Sigmoid colon (tissue), 7 donors: ENCODE measurements around the gene GPRIN1. TPM values are rescaled to one million over a fixed set of nuclear protein-coding genes. Genes with fewer than 3 reads are reported as not detected.
"Not testable (repeated sequence)": the region's sequence is repeated elsewhere in the genome, so short reads cannot be mapped to it uniquely, and the experiment has no call there.

ENCODE experiments used
- DNase-seq: peaks from one replicate; pipeline ENCODE4 v3.0.0-alpha.2; 2019
- H3K27ac ChIP-seq, 4 donors: fragments of 200-600 bp; sonication (generic); one replicate each; pipeline ENCODE4 v1.5.1; 2016 to 2019; ENCODE audit warnings: mild to moderate bottlenecking in 1 of 4
- H3K27me3 ChIP-seq, 3 donors: fragments of 200-600 bp; sonication (generic); one replicate each; pipeline ENCODE4 v1.5.1; 2019; ENCODE audit warnings: mild to moderate bottlenecking in 1 of 3
- H3K36me3 ChIP-seq, 4 donors: fragments of 200-600 bp; sonication (generic); one replicate each; pipeline ENCODE4 v1.5.1; 2016 to 2019
- H3K4me1 ChIP-seq, 4 donors: fragments of 200-600 bp; sonication (generic); one replicate each; pipeline ENCODE4 v1.5.1; 2017 to 2019
- H3K4me3 ChIP-seq, 4 donors: fragments of 200-600 bp; sonication (generic); one replicate each; pipeline ENCODE4 v1.5.1; 2017 to 2019; ENCODE audit warnings: mild to moderate bottlenecking in 2 of 4, moderate library complexity in 1 of 4
- H3K9me3 ChIP-seq, 4 donors: fragments of 200-600 bp in 3 of 4; sonication (generic) in 3 of 4; one replicate each; pipeline versions ENCODE4 v1.5.1 to v1.6.1; 2013 to 2019
- EP300 ChIP-seq, 4 donors: sonication (generic); formaldehyde crosslinking; IDR thresholded peaks; one replicate each; pipeline ENCODE4 v1.6.1; 2017; ENCODE audit warnings: antibody characterized with exemption in 4 of 4
- POLR2A ChIP-seq, 2 donors: fragments of 450-650 bp; IDR thresholded peaks; one replicate each; pipeline ENCODE4 v1.6.1; 2016; ENCODE audit warnings: antibody characterized with exemption in 2 of 2, mild to moderate bottlenecking in 2 of 2, moderate library complexity in 2 of 2
- POLR2AphosphoS5 ChIP-seq, 4 donors: sonication (generic); formaldehyde crosslinking; IDR thresholded peaks; one replicate each; pipeline ENCODE4 v1.6.1; 2017; ENCODE audit warnings: antibody characterized with exemption in 4 of 4
- WGBS, 2 donors: extraction: QIAGEN DNeasy Blood & Tissue Kit; methylation state at CpG; one replicate each; pipeline ENCODE4 v1.1.7; 2013; 5-methylcytosine and 5-hydroxymethylcytosine counted together
- intact Hi-C: fragments of 100-400 bp; cut with DNase I; formaldehyde crosslinking; loops from one replicate; pipeline ENCODE4 v1.15.1; 2023
- polyA plus RNA-seq, 3 donors: library from polyadenylated mRNA; stranded (reverse); fragments of 200-250 nt; gene quantifications; one replicate each; pipeline ENCODE4 v1.2.3, GENCODE V29; 2013
- total RNA-seq, 4 donors: library from RNA; depleted of rRNA; stranded (reverse); fragments of >200 nt; gene quantifications; one replicate each; pipeline ENCODE4 v1.1.0, GENCODE V29; 2016
- TF ChIP-seq, protein P1 (sequence below), 4 experiments: fragments of 450-650 bp in 3 of 4; fragments of 200-600 bp in 1 of 4; IDR thresholded peaks; one replicate each; pipeline ENCODE4 v1.5.1; 2016 to 2019; ENCODE audit warnings: antibody characterized with exemption in 4 of 4, mild to moderate bottlenecking in 3 of 4, moderate library complexity in 2 of 4
- donor health status: healthy with polysubstance abuse.
- donor health status: Bipolar disorder and iron deficiency.
- donor health status: healthy.

GPRIN1 gene
- total and polyA plus RNA-seq, 7 donors: 0.33 to 1.6 (median 0.69) TPM

DNA sequence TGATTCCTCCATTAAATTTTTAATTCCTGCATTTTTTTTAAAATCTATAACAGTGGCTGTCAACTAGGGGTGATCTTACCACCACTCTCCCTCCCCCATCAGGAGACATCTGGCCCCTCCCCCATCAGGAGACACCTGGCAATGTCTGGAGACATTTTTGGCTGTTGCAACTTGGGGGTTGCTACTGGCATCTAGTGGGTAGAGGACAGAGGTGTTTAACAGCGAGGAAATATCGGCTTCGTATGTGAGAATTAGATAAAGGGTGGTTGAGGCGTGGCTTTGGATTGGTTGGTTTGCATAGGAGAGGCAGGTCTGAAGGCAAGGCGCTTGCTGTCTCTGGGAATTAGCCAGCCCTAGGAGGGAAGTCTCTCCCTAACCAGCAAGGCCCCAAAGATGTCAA, 50.3 kb downstream of the GPRIN1 start:
- TF ChIP-seq POLR2A (IDR thresholded peaks at IDR 0.05) (no peak), POLR2AphosphoS5 (IDR thresholded peaks at IDR 0.05) (no peak), EP300 (IDR thresholded peaks at IDR 0.05) (no peak)
- TF ChIP-seq, protein P1, sequence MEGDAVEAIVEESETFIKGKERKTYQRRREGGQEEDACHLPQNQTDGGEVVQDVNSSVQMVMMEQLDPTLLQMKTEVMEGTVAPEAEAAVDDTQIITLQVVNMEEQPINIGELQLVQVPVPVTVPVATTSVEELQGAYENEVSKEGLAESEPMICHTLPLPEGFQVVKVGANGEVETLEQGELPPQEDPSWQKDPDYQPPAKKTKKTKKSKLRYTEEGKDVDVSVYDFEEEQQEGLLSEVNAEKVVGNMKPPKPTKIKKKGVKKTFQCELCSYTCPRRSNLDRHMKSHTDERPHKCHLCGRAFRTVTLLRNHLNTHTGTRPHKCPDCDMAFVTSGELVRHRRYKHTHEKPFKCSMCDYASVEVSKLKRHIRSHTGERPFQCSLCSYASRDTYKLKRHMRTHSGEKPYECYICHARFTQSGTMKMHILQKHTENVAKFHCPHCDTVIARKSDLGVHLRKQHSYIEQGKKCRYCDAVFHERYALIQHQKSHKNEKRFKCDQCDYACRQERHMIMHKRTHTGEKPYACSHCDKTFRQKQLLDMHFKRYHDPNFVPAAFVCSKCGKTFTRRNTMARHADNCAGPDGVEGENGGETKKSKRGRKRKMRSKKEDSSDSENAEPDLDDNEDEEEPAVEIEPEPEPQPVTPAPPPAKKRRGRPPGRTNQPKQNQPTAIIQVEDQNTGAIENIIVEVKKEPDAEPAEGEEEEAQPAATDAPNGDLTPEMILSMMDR (IDR thresholded peaks at IDR 0.05): no peak
- H3K4me3 ChIP-seq: no peak overlapping the region
- no peak overlapping the region for H3K27ac ChIP-seq
- peaks cover 0 to 7% (median 0%) of the 10 kb centered on the region in 3 donors for H3K27me3 ChIP-seq
- H3K9me3 ChIP-seq: no peaks in the 10 kb centered on the region
- no peak for DNase-seq
- H3K4me1 ChIP-seq: no peaks in the 10 kb centered on the region
- H3K36me3 ChIP-seq: no peaks in the 10 kb centered on the region
- intact Hi-C loops: no loop called here
- WGBS, 2 donors: 28 to 41% methylated on average over 5 of the region's 5 CpGs

GRCh38 chr5:176557846-176558245, 52.1 kb downstream of the GPRIN1 start:
- H3K4me3 ChIP-seq: no peak overlapping the region
- WGBS, 2 donors: 95% methylated on average over 13 of the region's 13 CpGs
- H3K36me3 ChIP-seq: no peaks in the 10 kb centered on the region
- H3K27me3 ChIP-seq: peaks cover 0 to 26% (median 8%) of the 10 kb centered on the region in 3 donors
- intact Hi-C loops: no loop called here
- H3K9me3 ChIP-seq: no peaks in the 10 kb centered on the region
- H3K27ac ChIP-seq: no peak overlapping the region
- no peaks in the 10 kb centered on the region for H3K4me1 ChIP-seq
- TF ChIP-seq EP300 (IDR thresholded peaks at IDR 0.05): no peak
- TF ChIP-seq, protein P1 (IDR thresholded peaks at IDR 0.05): no peak
- TF ChIP-seq POLR2A (IDR thresholded peaks at IDR 0.05): no peak
- TF ChIP-seq POLR2AphosphoS5 (IDR thresholded peaks at IDR 0.05): no peak
- DNase-seq: no peak

- 72 to 74% methylated on average over 18 of the region's 18 CpGs for WGBS, 2 donors
- intact Hi-C loops: no loop called here
These were observed 56.5 kb downstream of the GPRIN1 start for GRCh38 chr5:176553260-176554085.

GRCh38 chr5:176552332-176552869, 57.6 kb downstream of the GPRIN1 start:
- WGBS, 2 donors: 87 to 89% methylated on average over 11 of the region's 11 CpGs
- Histone ChIP-seq H3K4me1 (peaks cover 0 to 6% (median 3%) of the 10 kb centered on the region in 4 donors), H3K9me3 (no peaks in the 10 kb centered on the region), H3K4me3 (no peak overlapping the region), H3K36me3 (no peaks in the 10 kb centered on the region), H3K27me3 (peaks cover 0 to 31% (median 8%) of the 10 kb centered on the region in 3 donors), H3K27ac (no peak overlapping the region)
- intact Hi-C loops: no loop called here
- DNase-seq: no peak
- TF ChIP-seq, protein P1 (IDR thresholded peaks at IDR 0.05): no peak
- TF ChIP-seq POLR2AphosphoS5 (IDR thresholded peaks at IDR 0.05): no peak
- TF ChIP-seq EP300 (IDR thresholded peaks at IDR 0.05): no peak
- no peak for TF ChIP-seq POLR2A (IDR thresholded peaks at IDR 0.05)

More at GRCh38 chr5:176553260-176554085, 56.5 kb downstream of the GPRIN1 start:
- no peak for DNase-seq
- Histone ChIP-seq H3K27ac (no peak overlapping the region), H3K4me3 (no peak overlapping the region), H3K36me3 (no peaks in the 10 kb centered on the region), H3K4me1 (no peaks in the 10 kb centered on the region), H3K27me3 (peaks cover 0 to 31% (median 8%) of the 10 kb centered on the region in 3 donors), H3K9me3 (no peaks in the 10 kb centered on the region)
- TF ChIP-seq EP300 (IDR thresholded peaks at IDR 0.05): no peak
- no peak for TF ChIP-seq POLR2AphosphoS5 (IDR thresholded peaks at IDR 0.05)
- no peak for TF ChIP-seq POLR2A (IDR thresholded peaks at IDR 0.05)
- TF ChIP-seq, protein P1 (IDR thresholded peaks at IDR 0.05): no peak

DNA sequence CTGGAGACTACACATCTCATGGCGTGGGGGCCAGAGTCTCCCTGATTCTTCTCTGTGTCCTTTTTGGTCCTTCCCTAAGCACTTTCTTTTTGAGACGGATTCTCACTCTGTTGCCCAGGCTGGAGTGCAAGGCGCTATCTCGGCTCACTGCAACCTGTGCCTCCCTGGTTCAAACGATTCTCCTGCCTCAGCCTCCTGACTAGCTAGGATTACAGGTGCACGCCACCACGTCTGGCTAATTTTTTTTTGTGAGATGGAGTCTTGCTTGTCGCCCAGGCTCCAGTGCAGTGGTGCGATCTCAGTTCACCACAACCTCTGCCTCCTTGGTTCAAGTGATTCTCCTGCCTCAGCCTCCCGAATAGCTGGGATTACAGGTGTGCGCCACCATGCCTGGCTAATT, 59.0 kb downstream of the GPRIN1 start:
- WGBS, 2 donors: 87 to 89% methylated on average over 11 of the region's 11 CpGs
- not testable (repeated sequence) for DNase-seq

More for the DNA sequence above, 59.0 kb downstream of the GPRIN1 start:
- H3K27ac ChIP-seq, intact Hi-C loops, H3K36me3 ChIP-seq, H3K4me3 ChIP-seq, H3K4me1 ChIP-seq, H3K9me3 ChIP-seq: not testable (repeated sequence)
- peaks cover 0 to 31% (median 8%) of the 10 kb centered on the region in 3 donors for H3K27me3 ChIP-seq
